ENCODE data around the gene NGLY1. TPM values are rescaled to one million over a fixed set of nuclear protein-coding genes. Genes with fewer than 3 reads are reported as not detected.

NGLY1 gene
- total RNA-seq, 1 experiment from 2014 or later, result 29.4 TPM

DNA sequence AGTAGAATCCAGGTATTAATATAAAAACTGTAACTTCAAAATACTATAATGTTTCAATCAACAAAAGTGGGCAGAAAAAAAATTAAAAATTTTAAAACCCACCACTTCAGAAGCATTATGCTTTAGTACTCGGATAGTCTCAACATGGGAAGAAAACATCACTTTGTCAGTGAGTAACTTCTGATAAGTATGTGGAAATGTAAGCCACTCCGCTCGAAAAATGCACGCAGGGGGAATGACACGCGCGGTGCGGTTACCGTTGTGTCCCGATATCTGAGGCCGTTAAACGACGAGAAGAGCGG, 656 bp downstream of the NGLY1 start:
- BruUV-seq (replicated peaks), result no TSS peak
- H2AFZ ChIP-seq (ENCODE audit: low read depth, low read length, poor library complexity, severe bottlenecking), result no peak overlapping the region
- no peaks in the 10 kb centered on the region for H4K20me1 ChIP-seq (ENCODE audit: insufficient read depth)
- H3K79me2 ChIP-seq (ENCODE audit: insufficient read depth, low read length), result peaks cover 40% of the 10 kb centered on the region
- H3K9me2 ChIP-seq (ENCODE audit: insufficient read depth), result no peaks in the 10 kb centered on the region
- peak overlapping the region; percentile 77 for H3K4me2 ChIP-seq (ENCODE audit: low read length)
- intact Hi-C loops (cut with micrococcal nuclease), result no loop called here
- H3K9ac ChIP-seq (ENCODE audit: low read length), result peak overlapping the region; percentile 78
- ATAC-seq (no peak), DNase-seq (ENCODE audit: low read depth, low spot score) (no peak)
- peaks cover 2 to 8% of the 10 kb centered on the region in 2 experiments; a peak in 3 of 4 replicates for H3K36me3 ChIP-seq (ENCODE audit: control insufficient read depth in 1 of 2, insufficient read depth in 2 of 2, low read length in 2 of 2)
- POLR2A ChIA-PET, result no interaction called here
- H3K27me3 ChIP-seq (ENCODE audit: insufficient read depth, low read length), result no peaks in the 10 kb centered on the region
- no peak for TF ChIP-seq YY1 (IDR thresholded peaks at IDR 0.05; ENCODE audit: extremely low read depth, insufficient replicate concordance, low read depth, low read length)
- no peak for TF ChIP-seq CBX3 (IDR thresholded peaks at IDR 0.05; ENCODE audit: low read depth)
- no peak for TF ChIP-seq EZH2phosphoT487 (IDR thresholded peaks at IDR 0.05; ENCODE audit: borderline replicate concordance)
- TF ChIP-seq FOSL1 (IDR thresholded peaks at IDR 0.05; ENCODE audit: low read depth), result no peak
- TF ChIP-seq, protein P1, sequence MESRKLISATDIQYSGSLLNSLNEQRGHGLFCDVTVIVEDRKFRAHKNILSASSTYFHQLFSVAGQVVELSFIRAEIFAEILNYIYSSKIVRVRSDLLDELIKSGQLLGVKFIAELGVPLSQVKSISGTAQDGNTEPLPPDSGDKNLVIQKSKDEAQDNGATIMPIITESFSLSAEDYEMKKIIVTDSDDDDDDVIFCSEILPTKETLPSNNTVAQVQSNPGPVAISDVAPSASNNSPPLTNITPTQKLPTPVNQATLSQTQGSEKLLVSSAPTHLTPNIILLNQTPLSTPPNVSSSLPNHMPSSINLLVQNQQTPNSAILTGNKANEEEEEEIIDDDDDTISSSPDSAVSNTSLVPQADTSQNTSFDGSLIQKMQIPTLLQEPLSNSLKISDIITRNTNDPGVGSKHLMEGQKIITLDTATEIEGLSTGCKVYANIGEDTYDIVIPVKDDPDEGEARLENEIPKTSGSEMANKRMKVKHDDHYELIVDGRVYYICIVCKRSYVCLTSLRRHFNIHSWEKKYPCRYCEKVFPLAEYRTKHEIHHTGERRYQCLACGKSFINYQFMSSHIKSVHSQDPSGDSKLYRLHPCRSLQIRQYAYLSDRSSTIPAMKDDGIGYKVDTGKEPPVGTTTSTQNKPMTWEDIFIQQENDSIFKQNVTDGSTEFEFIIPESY (IDR thresholded peaks at IDR 0.05; ENCODE audit: extremely low read depth, insufficient replicate concordance, low read length), result no peak
- TF ChIP-seq, protein P2, sequence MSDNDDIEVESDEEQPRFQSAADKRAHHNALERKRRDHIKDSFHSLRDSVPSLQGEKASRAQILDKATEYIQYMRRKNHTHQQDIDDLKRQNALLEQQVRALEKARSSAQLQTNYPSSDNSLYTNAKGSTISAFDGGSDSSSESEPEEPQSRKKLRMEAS (IDR thresholded peaks at IDR 0.05), result no peak
- no peak for TF ChIP-seq TCF7L2 (IDR thresholded peaks at IDR 0.05; ENCODE audit: borderline replicate concordance, extremely low read depth, insufficient read depth, insufficient read length)
- no peak for TF ChIP-seq SIN3A (IDR thresholded peaks at IDR 0.05; ENCODE audit: low read depth)
- TF ChIP-seq SRF (IDR thresholded peaks at IDR 0.05; ENCODE audit: low read depth), result no peak
- TF ChIP-seq ELF1 (IDR thresholded peaks at IDR 0.05; ENCODE audit: borderline replicate concordance, low read depth), result no peak
- no peak for TF ChIP-seq EGR1 (IDR thresholded peaks at IDR 0.05; ENCODE audit: low read depth)
- TF ChIP-seq ZNF274 (IDR thresholded peaks at IDR 0.05; ENCODE audit: low read depth, low read length), result no peak
- TF ChIP-seq, protein P3, sequence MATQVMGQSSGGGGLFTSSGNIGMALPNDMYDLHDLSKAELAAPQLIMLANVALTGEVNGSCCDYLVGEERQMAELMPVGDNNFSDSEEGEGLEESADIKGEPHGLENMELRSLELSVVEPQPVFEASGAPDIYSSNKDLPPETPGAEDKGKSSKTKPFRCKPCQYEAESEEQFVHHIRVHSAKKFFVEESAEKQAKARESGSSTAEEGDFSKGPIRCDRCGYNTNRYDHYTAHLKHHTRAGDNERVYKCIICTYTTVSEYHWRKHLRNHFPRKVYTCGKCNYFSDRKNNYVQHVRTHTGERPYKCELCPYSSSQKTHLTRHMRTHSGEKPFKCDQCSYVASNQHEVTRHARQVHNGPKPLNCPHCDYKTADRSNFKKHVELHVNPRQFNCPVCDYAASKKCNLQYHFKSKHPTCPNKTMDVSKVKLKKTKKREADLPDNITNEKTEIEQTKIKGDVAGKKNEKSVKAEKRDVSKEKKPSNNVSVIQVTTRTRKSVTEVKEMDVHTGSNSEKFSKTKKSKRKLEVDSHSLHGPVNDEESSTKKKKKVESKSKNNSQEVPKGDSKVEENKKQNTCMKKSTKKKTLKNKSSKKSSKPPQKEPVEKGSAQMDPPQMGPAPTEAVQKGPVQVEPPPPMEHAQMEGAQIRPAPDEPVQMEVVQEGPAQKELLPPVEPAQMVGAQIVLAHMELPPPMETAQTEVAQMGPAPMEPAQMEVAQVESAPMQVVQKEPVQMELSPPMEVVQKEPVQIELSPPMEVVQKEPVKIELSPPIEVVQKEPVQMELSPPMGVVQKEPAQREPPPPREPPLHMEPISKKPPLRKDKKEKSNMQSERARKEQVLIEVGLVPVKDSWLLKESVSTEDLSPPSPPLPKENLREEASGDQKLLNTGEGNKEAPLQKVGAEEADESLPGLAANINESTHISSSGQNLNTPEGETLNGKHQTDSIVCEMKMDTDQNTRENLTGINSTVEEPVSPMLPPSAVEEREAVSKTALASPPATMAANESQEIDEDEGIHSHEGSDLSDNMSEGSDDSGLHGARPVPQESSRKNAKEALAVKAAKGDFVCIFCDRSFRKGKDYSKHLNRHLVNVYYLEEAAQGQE (IDR thresholded peaks at IDR 0.05; ENCODE audit: low read depth), result no peak
- TF ChIP-seq, protein P4, sequence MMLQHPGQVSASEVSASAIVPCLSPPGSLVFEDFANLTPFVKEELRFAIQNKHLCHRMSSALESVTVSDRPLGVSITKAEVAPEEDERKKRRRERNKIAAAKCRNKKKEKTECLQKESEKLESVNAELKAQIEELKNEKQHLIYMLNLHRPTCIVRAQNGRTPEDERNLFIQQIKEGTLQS (IDR thresholded peaks at IDR 0.05), result no peak
- no peak for TF ChIP-seq POLR2AphosphoS5 (IDR thresholded peaks at IDR 0.05; ENCODE audit: low read depth, low read length)
- no peak for TF ChIP-seq CEBPB (IDR thresholded peaks at IDR 0.05; ENCODE audit: low read depth)
- TF ChIP-seq RAD21 (IDR thresholded peaks at IDR 0.05; ENCODE audit: low read depth), result no peak
- TF ChIP-seq JUND (IDR thresholded peaks at IDR 0.05), result no peak
- TF ChIP-seq POLR2A (IDR thresholded peaks at IDR 0.05; ENCODE audit: borderline replicate concordance, extremely low read depth, insufficient read depth, insufficient read length), result no peak
- H3K9me3 ChIP-seq (ENCODE audit: control insufficient read depth in 1 of 2, insufficient read depth in 1 of 2, low read depth in 1 of 2, low read length in 2 of 2), result no peaks in the 10 kb centered on the region
- peak overlapping the region; percentile 57 for H3K27ac ChIP-seq (ENCODE audit: low read depth, low read length)
- H3K4me1 ChIP-seq (ENCODE audit: control insufficient read depth in 1 of 2, insufficient read depth in 2 of 2, low read length in 2 of 2), result peaks cover 3 to 19% of the 10 kb centered on the region in 2 experiments; a peak in 2 of 4 replicates
- peak overlapping the region; percentile 82 to 84 for H3K4me3 ChIP-seq (replicated peaks in 1 of 2; ENCODE audit: low read depth in 1 of 2, low read length in 2 of 2)
- CTCF ChIA-PET, result interaction anchor here (1.5 kb wide), 1 partner anchor 134 kb away, joined by 4 read pairs; no protein-coding TSS in a partner anchor
- RAD21 ChIA-PET (ENCODE audit: low non-redundant PET in 1 of 2, low total read pairs in 2 of 2, uncharacterized antibody in 2 of 2, unreplicated experiment in 2 of 2), result no interaction called here
